HG02943 (cell line): ENCODE data around the gene BORCS8.
"Not testable (repeated sequence)": the region's sequence is repeated elsewhere in the genome, so short reads cannot be mapped to it uniquely, and the experiment has no call there.

ENCODE experiments used
- ATAC-seq: cut with Tn5 transposase; IDR thresholded peaks from one replicate; pipeline ENCODE4 v1.9.1; 2021; ENCODE audit warnings: mild to moderate bottlenecking, low read depth, moderate library complexity; ENCODE audit not compliant: unreplicated experiment

Gene BORCS8

DNA sequence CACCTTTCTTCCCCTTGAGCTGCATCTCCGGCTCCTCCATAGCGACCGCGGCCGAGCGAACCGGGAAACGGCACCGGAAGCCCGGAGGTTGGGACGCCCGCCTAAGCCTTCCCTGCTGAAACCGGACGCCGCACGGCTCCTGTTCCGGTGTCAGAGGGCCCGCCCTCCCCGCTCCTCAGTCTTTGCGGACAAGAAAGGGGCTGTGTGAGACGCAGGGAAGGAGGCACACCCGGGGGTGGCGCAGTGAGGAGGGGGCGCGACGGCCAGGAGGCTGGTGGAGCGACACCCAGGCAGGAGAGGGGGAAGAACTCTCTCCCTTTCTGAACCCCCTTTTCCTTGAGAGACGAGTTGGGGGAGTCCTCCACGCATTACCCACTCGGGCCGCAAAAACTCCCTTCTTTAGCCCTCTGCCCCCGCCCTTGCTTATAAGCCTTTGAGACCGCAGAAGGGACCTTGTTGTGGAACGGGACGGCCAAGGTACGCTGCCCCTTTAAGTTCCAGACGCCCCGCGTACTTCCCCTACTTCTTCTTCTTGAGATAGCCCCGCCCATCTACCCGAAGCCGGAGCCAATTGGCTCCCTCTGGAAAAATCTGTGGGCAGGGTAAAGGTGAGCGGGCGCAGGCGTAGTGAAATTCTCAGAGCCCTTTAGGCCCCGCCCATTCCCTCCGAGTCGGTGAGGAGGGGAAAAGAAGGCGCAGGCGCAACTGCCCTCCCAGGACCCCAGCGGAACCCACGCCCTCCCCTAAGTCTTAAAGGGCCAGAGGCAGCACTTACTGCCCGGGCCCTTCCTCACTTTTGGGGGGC, at the start of gene BORCS8, which contains the start of gene RFXANK:
Gene BORCS8, minus strand, starts transcription at position 75 of the 805 bp plus-strand sequence. Its CDS starts 35 bp downstream, at position 40.
Gene RFXANK, plus strand, starts transcription at position 181 of the 805 bp plus-strand sequence. CDS start 1,689 bp downstream, outside the sequence.
- peak; percentile 84 for ATAC-seq

DNA sequence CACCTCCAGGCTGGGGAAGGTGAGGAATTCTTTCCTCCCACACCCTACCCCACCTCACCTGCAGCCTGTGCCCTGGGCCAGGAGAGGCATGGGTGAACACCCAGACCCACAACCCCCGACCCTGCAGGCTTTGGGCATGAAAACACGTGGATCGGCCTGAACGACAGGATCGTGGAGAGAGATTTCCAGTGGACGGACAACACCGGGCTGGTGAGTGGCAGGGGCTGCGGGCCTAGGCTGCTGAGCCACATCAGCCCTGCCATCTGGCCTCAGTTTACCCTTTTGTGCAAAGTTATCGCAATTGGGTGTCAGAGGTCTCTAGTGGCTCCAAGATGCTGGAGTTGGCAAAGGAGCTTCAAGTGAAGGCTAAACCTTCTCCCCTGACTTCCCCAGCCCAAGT, 48.5 kb upstream of the BORCS8 start:
- no peak for ATAC-seq

DNA sequence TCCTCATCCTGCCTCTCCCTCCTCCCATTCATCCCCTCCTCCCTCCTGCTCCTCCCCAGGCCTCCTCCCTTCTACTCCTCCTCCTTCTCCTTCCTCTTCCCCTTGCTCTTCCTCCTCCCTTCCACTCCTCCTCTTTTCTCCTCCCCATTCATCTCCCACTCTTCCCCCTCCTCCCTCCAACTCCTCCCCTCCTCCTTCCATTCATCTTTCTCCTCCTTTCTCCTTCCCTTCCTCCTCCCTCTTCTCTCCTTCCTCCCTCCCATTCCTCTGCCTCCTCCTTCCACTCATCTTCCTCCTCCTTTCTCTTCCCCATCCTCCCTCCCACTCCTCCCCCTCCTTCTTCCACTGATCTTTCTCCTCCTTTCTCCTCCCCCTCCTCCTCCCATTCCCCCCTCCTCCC, 47.7 kb upstream of the BORCS8 start:
- no peak for ATAC-seq

DNA sequence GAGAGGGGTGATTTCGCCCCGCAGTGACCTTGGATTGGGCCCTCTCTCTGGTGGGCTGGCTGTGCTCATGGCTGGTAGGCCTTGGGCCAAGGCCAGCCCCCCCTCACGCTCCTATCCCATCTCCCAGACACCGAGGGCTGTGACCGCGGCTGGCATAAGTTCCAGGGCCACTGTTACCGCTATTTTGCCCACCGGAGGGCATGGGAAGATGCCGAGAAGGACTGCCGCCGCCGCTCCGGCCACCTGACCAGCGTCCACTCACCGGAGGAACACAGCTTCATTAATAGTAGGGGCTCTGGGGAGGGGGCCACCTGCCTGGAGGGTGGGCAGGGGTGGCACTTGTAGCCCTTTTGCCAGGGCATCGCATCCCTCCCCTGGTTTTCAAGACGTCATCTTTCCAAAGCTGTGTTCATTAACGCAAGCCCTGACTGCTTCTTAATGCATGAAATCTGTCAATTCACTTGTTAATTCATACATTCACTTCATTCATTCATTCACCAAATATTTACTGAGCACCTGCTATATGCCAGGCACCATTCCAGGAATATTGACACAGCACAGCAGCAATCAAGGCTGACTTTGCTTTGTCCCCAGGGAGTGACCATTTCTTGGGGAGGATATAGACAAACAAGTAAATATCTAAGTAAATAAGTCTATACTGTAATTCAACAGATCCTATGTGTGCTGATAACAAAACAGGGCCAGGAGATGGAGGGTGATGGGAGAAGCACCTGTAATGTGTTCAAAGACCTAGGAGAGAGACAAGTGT, 46.4 kb upstream of the BORCS8 start:
- no peak for ATAC-seq

DNA sequence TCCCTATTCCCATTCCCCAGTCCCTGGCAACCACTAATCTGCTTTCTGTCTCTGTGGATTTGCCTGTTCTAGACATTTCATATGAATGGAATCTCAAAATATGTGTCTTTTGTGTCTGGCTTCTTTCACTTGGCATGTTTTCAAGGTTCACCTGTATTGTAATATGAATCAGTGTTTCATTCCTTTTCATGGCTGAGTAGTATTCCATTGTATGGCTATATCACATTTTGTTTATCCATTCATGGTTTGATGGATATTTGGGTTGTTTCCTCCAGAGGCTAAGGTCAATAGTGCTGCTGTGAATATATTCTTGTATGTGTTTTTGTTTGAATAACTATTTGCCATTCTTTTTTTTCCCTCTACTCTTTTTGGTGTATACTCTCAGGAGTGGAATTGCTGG, 44.2 kb upstream of the BORCS8 start:
- ATAC-seq: no peak

DNA sequence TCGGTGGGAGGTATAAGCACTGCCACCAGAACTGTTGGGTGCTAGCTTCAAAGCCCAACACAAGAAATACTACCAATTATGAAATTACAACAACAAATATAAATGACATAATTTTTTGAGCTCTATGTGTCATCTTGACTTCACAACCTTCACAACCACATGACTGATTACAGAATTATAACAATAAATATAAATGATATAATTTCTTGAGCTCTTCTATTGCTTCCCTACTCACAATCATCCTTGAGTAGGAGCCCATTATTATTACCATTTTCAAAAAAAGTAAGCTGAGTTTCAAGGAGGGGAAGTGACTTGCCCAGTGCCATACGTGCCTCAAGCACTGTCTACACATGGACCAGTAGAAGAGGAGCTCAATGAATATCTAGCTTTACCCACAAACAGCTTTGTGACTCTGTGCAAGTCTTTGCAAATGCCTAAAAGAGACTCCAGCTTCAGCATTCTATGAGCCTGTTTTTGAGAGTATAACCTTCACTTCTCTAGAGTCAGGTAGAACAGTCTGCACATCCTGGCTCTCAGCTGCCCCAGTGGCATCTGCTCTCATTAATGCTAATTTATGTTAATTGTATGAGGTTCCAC, 42.4 kb upstream of the BORCS8 start:
- no peak for ATAC-seq

DNA sequence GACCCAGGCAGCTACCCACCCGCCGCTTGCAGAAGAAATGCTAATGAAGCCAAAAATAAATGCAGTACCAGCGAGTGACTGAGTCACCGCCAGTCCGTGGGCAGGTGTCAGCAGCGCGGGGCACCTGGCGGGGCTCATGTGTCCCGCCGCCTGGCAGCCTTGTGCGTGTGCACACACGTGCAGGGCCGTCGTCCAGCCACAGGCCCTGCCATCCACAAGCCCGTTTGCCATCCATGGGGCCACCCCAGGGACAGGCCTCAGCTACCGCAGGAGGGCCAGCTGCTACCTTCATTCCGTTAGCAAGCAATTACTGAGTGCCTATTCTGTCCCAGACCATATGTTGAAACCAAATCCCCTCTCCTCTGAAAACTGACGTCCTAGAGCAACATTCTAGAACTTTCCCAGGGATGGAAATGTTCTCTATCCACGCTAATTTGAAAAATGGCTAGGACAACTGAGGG, 40.3 kb upstream of the BORCS8 start:
- no peak for ATAC-seq

DNA sequence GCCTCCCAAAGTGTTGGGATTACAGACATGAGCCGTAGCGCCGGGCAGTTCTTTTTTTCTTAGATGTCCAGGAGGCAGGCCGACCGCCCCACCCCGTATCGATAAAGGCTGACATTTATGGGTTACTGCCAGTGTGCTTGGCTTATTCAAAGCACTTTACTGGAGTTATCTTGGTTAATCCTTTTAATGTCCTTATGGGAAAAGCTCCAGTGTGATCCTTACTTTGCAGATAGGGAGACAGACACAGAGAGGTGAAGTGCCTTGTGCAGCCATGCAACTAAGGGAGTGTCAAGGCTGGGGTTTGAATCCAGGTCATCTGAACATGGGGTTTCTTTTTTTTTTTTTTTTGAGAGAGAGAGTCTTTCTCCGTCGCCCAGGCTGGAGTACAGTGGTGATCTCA, 39.0 kb upstream of the BORCS8 start:
- ATAC-seq: no peak

DNA sequence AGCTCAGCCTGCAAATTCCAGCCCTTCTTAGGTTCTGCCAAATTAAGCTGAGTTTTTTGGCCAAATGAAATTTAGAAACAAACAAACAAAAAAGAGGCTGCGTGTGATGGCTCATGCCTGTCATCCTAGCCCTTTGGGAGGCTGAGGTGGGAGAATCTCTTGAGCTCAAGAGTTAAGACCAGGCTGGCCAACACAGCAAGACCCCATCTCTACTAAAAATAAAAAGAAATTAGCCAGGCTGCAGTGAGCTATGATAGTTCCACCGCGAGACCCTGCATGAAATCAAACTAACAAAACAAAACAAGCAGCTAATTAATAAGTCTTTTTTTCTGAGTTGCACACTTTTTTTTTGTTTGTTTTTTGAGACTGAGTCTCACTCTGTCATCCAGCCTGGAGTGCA, 37.7 kb upstream of the BORCS8 start:
- no peak for ATAC-seq

DNA sequence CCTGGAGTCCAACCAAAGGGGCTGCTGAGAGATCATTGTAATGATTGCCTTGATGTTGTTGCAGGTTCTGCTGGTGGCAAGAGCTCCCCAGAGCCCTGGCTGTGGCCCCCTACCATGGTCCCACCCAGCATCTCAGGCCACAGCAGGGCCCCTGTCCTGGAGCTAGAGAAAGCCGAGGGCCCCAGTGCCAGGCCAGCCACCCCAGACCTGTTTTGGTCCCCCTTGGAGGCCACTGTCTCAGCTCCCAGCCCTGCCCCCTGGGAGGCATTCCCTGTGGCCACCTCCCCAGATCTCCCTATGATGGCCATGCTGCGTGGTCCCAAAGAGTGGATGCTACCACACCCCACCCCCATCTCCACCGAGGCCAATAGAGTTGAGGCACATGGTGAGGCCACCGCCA, 35.3 kb upstream of the BORCS8 start:
- no peak for ATAC-seq

DNA sequence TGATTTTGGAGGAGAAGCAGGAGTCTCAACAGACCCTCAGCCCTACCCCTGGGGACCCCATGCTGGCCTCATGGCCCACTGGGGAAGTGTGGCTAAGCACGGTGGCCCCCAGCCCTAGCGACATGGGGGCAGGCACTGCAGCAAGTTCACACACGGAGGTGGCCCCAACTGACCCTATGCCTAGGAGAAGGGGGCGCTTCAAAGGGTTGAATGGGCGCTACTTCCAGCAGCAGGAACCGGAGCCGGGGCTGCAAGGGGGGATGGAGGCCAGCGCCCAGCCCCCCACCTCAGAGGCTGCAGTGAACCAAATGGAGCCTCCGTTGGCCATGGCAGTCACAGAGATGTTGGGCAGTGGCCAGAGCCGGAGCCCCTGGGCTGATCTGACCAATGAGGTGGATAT, 34.7 kb upstream of the BORCS8 start:
- no peak for ATAC-seq

DNA sequence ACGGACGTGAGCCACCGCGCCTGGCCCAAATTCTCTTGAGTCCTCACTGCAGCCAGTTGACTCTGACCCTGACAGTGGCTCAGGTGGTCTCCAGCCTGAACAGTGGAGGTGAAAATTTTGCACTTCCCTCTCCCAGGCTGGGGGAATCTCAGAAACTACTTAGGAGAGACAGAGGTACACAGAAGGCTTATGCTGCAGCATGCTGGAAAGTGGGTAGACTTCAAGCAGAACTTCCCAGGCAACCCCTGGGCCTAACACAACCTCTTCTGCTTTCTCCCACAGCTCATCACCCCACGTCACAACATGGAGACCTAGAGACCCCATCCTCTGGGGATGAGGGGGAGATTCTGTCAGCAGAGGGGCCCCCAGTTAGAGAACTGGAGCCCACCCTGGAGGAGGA, 34.3 kb upstream of the BORCS8 start:
- ATAC-seq: no peak

DNA sequence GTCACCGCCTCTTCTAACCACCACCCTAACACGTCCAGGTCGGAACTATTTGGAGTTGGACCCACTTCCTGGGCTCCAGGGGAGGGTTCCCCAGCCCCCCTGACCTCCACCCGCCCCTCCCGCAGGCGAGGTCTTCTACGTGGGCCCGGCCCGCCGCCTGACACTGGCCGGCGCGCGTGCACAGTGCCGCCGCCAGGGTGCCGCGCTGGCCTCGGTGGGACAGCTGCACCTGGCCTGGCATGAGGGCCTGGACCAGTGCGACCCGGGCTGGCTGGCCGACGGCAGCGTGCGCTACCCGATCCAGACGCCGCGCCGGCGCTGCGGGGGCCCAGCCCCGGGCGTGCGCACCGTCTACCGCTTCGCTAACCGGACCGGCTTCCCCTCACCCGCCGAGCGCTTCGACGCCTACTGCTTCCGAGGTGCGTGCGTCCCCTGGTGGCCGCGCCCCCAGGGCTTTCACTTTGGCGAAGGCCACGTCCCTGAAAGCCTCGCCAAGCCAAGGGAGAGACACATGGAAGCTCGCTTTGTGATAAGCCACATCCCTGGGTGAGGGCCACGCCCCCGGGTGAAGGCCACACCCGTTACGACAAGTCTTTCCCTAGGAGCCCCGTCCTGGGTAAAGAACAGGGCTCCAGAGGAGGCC, 33.0 kb upstream of the BORCS8 start:
- ATAC-seq: no peak

DNA sequence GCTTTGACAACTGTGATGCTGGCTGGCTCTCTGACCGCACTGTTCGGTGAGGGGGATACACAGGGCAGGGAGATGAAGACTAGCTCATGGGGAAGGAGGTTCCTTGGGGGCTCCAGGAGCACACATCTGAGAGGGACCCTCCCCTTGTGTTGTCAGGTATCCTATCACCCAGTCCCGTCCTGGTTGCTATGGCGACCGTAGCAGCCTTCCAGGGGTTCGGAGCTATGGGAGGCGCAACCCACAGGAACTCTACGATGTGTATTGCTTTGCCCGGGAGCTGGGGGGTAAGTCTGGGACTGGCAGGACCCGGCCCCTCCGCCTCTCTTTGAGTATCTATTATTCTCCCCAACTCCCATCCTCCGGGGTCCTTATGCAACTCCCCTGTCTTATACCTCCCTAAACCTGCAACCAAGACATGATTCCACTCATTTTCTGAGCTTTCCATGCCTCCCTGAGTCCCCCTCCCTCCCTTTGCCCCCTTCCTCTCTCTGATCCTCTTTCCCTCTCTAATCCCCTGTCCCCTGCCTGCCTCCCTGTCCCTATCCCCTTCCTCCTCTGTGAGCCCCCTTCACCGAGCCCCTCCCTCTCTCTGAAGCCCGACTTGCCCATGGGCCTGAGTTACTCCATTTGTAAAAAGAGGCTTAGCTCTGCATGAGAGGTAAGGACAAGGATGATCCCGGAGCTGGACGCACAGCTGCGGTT, 32.3 kb upstream of the BORCS8 start:
- ATAC-seq: no peak

DNA sequence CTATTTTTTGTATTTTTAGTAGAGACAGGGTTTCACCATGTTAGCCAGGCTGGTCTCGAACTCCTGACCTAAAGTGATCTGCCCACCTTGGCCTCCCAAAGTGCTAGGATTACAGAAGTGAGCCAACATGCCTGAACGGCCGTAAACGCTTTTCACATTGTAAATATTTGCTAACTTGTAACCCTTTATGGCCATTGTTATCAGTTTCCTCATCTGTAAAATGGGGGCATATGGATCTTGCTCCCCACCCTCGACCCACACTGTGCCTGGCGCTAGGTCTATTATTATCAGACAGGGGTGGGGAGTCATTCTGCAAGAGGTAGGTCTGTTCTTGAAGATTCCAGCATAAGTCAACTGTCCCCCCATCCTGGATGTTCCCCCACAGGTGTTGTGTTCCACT, 31.7 kb upstream of the BORCS8 start:
- no peak for ATAC-seq

DNA sequence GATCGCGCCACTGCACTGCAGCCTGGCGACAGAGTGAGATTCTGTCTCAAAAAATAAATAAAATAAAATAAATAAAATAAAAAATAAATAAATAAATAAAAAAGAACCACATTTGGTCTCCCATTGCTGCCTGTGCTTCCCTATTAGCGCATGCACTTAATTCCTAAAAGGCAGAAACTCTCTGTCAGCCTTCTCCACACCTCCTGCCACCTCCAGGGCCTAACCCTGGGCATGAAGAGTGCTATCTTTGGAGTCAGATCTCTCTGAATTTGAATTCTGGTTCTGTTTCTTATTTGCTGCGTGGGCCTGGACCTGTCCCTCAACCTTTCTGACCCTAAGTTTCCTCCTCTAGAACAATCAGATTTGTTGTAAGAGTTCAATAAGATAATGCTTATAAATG, 31.1 kb upstream of the BORCS8 start:
- no peak for ATAC-seq

DNA sequence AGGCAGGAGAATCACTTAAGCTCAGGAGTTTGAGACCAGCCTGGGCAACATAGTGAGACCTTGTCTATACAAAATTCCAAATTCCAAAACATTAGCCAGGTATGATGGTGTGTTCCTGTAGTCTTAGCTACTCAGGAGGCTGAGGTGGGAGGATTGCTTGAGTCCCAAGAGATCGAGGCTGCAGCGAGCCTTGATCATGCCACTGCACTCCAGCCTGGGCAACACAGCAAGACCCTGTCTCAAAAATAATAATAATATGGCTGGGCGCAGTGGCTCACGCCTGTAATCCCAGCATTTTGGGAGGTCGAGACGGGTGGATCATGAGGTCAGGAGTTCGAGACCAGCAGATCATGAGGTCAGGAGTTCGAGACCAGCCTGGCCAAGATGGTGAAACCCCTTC, 29.0 kb upstream of the BORCS8 start:
- not testable (repeated sequence) for ATAC-seq

DNA sequence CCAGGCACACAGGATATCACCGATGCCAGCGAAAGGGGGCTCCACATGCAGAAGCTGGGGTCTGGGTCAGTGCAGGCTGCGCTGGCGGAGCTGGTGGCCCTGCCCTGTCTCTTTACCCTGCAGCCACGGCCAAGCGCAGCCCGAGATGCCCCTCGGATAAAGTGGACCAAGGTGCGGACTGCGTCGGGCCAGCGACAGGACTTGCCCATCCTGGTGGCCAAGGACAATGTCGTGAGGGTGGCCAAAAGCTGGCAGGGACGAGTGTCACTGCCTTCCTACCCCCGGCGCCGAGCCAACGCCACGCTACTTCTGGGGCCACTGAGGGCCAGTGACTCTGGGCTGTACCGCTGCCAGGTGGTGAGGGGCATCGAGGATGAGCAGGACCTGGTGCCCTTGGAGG, 27.0 kb upstream of the BORCS8 start:
- no peak for ATAC-seq

DNA sequence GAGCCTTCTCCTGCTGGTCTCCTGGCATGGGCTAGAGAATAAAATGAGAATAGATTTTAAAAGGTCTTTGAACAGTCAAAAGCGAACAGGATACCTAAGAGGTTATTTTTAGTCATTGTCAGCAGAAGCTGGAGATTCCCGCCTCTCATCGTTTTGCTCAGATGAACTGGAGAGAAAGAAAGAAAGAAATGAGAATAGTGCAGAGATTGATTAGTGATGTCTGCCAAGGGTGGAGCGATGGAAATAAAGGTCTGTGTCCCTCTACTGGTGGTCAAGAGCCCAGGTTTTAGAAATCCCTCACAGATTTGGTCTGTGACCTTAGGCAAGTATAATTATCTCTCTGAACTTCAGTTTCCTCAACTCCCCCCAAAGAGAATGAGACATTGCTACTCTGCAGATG, 25.1 kb upstream of the BORCS8 start:
- no peak for ATAC-seq

DNA sequence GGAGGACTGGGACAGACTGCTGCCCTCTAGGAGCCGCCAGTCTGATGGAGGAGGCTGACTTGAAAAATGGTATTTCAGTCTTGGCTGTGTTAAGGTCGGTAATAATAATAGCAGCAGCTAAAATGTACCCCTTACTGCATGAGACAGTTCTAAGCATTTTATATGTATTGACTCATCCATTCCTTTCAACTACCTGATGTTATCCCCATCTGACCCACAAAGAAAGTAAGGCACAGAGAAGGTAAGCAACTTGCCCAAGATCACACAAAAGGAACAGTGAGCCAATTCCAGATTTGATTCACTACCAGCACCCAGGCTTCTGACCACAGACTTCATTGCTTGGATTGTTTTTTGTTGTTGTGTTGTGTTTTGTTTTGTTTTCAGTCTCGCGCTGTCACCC, 23.8 kb upstream of the BORCS8 start:
- no peak for ATAC-seq
